GM19372 (cell line): Measurements from ENCODE around the gene IFITM2.
"Not testable (repeated sequence)": the region's sequence is repeated elsewhere in the genome, so short reads cannot be mapped to it uniquely, and the experiment has no call there.

Experiments used
- ATAC-seq: cut with Tn5 transposase; IDR thresholded peaks from one replicate; pipeline ENCODE4 v1.9.1; 2021; ENCODE audit warnings: mild to moderate bottlenecking, low read depth, moderate library complexity; ENCODE audit not compliant: unreplicated experiment

Gene IFITM2

DNA sequence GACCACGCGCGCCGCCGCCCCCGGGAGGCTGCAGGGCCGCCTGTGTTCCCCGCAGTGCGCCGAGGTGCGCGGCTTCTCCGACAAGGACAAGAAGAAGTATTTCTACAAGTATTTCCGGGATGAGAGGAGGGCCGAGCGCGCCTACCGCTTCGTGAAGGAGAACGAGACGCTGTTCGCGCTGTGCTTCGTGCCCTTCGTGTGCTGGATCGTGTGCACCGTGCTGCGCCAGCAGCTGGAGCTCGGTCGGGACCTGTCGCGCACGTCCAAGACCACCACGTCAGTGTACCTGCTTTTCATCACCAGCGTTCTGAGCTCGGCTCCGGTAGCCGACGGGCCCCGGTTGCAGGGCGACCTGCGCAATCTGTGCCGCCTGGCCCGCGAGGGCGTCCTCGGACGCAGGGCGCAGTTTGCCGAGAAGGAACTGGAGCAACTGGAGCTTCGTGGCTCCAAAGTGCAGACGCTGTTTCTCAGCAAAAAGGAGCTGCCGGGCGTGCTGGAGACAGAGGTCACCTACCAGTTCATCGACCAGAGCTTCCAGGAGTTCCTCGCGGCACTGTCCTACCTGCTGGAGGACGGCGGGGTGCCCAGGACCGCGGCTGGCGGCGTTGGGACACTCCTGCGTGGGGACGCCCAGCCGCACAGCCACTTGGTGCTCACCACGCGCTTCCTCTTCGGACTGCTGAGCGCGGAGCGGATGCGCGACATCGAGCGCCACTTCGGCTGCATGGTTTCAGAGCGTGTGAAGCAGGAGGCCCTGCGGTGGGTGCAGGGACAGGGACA is 26.7 kb upstream of the IFITM2 start:
- ATAC-seq, result no peak

DNA sequence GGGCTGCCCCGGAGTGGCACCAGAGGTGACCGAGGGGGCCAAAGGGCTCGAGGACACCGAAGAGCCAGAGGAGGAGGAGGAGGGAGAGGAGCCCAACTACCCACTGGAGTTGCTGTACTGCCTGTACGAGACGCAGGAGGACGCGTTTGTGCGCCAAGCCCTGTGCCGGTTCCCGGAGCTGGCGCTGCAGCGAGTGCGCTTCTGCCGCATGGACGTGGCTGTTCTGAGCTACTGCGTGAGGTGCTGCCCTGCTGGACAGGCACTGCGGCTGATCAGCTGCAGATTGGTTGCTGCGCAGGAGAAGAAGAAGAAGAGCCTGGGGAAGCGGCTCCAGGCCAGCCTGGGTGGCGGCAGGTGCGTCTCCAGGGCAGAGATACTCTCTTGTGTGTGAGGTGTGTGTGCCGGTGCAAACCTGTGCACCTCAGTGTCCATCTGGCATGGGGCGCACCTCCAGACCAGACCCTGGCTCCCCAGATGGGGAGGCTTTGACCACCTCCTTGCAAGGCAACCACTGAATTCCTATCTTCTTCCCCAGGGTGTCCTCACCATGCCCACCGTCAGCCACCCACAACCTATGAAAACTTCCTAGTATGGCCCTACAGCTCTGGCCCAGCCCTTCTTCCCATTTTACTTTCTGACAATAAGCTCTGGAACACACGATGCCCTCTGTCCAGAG is 26.0 kb upstream of the IFITM2 start:
- ATAC-seq, result no peak

DNA sequence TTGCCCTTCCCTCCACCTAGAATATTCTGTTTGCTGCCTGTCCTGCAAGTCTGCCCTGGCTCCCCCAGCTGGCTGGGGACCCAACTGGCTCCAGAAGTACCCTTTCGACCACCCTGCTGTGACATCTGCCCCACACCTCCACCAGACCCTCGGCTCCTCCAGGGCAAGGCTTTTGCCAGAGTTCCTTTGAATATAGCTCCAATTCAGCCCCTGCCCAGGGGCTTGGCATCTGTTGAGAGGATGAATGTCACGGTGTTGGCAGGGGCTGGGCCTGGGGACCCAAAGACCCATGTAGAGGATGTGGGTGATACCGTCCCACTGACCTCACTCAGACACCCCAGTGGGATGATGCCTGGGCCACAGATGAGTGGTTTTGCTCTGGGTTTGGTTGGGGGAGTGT is 25.4 kb upstream of the IFITM2 start:
- no peak for ATAC-seq

DNA sequence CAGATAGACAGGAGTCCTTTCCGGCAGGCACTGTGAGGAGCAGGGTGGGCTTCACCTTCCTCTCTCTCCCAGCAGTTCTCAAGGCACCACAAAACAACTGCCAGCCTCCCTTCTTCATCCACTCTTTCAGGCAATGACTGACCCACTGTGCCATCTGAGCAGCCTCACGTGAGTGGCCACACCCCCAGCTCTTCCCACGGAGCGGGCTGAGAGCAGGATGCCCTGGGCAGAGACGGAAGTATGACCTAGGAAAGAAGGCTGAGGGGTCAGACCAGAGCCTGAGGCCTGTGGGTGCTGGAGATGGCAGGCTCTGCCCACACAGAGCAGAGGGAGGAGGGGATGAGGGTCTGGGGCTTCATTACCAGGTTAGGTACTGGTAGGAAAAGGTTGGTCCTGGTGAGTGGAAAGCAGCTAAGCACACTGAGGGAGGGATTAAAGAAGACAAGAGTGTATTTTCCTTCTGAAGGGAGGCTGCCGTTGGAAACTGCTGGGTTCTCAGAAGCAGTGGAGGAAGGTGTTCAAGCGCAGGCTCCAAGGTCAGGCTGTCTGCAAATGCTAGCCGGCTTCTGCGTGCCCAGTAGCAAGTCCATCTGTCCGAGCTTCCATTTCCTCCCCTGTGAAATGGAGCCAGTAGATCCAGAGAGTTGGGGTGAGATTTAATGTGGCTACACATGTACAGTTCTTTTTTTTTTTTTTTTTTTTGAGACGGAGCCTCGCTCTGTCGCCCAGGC is 24.8 kb upstream of the IFITM2 start:
- no peak for ATAC-seq

DNA sequence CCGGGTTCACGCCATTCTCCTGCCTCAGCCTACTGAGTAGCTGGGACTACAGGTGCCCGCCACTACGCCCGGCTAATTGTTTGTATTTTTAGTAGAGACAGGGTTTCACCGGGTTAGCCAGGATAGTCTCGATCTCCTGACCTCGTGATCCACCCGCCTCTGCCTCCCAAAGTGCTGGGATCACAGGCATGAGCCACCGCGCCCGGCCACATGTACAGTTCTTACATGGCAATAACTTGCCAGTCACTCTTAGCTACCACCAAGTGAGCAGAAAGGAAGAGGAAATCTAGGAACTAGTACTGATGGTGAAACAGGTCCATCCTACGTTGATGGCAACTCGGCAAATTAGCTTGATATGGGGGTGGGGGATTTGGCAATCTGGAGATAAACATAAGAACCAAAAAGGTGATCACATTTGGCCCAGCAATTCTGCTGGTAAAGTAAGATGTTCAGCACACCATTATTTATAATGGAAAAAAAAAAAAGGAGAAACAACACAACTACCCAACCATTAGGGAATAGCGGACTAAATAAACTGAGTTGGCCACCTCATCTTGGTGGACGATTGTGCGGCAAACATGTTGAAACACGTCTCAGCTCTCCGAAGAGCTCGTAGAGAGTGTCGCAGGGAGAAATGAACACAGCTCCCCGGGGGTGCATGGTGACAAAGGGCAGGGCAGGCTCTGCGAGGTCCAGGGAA is 24.1 kb upstream of the IFITM2 start:
- ATAC-seq, result no peak

DNA sequence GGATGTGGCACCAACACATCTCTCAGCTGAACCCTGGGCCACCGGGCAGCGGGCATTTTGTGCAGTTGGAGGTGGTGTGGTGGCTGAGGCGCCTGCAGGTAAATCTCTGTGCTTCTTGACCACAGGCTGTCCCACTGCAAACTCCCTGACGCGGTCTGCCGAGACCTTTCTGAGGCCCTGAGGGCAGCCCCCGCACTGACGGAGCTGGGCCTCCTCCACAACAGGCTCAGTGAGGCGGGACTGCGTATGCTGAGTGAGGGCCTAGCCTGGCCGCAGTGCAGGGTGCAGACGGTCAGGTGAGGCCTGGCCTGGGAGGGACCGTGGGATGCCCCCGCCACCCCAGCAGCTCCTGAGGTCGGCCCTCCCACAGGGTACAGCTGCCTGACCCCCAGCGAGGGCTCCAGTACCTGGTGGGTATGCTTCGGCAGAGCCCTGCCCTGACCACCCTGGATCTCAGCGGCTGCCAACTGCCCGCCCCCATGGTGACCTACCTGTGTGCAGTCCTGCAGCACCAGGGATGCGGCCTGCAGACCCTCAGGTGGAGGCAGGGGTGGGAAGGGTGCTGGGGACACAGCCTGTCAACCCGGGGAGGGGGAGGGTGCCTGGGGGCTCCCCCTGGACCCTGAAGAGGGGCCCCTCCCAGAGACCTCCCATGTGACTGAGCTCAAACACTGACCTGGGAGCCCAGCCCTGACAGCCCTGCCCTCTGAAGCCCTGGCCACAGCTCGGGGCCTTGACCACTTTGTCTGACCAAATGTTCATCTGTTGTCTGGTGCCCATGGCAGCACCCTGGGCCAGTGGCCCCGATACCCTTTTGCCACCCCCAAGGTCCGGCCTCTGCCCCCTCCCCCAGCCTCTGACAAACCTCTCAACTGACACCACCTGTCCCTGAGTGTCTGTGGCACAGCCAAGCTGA is 23.3 kb upstream of the IFITM2 start:
- ATAC-seq, result no peak

DNA sequence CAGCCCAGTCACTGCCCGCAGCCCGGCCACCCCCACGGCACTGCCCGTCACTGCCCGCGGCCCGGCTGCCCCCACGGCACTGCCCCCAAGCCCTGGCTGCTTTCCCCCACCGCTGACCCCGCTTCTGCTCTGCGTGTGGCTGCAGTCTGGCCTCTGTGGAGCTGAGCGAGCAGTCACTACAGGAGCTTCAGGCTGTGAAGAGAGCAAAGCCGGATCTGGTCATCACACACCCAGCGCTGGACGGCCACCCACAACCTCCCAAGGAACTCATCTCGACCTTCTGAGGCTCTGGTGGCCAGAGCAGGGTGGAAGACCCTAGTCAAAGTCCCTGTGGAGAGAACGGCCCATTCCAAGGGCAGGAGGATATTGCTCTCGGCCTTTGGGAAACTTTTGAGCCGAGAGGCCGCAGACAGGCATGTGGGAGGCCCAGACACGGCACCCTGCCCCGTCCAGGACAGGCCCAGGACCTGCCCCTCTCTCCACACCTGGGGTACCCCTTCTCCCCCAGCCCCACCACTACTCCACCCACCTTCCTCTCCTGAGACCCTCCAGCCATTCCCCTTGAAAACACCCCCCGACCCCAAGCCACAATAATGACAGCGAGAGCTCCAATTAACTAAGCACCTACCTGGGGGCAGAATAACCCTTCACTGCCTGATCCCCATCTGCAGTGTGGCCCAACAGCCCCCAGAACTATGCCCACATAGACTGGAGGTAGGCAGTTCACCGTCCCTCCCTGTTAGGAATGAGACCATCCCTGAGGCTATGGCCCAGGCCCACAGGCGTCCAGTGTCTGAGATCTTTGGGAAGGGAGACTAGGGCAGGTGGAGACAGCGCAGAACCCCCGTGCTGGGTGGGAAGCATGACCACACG is 22.4 kb upstream of the IFITM2 start:
- ATAC-seq, result no peak

DNA sequence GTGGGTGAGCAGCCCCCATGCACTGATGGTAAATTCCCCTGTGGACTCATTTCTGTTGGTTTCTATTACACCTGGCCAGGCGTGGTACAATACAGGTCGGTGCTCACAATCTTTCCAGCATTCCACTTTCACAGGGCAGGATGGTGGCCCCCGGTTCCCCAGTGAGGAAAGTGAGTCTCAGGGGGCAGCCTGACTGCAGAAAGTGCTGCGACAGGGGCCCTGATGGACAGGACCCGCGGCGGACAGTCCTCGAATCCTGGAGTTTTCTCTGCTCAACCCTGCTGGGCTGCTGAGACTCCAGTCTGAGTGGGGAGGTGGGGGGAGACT is 21.8 kb upstream of the IFITM2 start:
- ATAC-seq, result no peak

DNA sequence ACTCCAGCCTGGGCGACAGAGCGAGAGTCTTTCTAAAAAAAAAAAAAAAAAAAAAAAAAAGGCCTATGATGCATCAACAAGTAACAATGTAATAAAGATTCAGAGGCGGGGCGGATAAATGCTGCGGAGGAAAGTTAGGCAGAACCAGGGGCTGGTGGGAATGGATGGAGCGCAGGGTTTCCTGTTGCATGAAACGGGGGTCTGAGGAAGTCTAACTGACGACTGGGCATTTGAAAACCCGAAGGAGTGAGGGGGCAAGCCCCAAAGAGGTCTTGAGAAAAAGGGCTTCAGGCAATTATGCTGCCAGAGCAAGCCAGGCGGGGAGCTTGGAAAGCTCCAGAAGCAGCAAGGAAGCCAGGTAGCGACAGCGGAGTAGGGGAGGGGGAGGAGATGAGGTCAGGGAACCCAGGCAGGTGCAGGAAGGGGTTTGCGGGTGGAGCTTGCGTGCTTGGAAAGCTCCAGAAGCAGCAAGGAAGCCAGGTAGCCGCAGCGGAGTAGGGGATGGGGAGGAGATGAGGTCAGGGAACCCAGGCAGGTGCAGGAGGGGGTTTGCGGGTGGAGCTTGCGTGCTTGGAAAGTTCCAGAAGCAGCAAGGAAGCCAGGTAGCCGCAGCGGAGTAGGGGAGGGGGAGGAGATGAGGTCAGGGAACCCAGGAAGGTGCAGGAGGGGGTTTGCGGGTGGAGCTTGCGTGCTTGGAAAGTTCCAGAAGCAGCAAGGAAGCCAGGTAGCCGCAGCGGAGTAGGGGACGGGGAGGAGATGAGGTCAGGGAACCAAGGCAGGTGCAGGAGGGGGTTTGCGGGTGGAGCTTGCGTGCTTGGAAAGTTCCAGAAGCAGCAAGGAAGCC is 20.4 kb upstream of the IFITM2 start:
- ATAC-seq, result not testable (repeated sequence)

DNA sequence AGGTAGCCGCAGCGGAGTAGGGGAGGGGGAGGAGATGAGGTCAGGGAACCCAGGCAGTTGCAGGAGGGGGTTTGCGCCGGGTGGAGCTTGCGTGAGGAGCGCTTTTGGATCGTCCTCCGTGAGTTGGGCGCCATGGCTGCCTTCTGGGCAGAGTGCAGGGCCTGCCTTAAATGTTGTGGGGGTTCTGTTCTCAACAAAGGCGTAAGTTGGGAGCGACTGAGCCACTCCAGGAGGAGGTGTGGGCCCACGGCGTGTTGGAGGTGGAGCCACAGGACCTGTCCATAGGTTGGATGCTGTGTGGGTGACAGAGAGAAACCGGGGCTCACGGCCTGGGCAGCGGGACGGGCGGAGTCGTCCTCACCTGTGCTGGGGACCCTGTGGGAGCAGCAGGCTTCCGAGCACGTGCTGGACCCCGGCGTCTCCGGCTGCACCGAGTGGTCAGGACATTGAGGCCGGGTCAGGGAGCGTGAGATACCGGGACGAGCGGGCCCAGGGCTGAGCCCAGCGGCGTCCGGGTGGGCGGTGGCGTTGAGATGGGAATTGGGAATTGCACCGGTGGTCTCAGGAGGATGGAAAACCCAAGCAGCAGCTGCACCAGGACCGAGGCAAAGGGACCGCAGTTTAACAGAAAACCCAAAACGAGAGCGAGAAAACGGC is 19.7 kb upstream of the IFITM2 start:
- ATAC-seq, result no peak

DNA sequence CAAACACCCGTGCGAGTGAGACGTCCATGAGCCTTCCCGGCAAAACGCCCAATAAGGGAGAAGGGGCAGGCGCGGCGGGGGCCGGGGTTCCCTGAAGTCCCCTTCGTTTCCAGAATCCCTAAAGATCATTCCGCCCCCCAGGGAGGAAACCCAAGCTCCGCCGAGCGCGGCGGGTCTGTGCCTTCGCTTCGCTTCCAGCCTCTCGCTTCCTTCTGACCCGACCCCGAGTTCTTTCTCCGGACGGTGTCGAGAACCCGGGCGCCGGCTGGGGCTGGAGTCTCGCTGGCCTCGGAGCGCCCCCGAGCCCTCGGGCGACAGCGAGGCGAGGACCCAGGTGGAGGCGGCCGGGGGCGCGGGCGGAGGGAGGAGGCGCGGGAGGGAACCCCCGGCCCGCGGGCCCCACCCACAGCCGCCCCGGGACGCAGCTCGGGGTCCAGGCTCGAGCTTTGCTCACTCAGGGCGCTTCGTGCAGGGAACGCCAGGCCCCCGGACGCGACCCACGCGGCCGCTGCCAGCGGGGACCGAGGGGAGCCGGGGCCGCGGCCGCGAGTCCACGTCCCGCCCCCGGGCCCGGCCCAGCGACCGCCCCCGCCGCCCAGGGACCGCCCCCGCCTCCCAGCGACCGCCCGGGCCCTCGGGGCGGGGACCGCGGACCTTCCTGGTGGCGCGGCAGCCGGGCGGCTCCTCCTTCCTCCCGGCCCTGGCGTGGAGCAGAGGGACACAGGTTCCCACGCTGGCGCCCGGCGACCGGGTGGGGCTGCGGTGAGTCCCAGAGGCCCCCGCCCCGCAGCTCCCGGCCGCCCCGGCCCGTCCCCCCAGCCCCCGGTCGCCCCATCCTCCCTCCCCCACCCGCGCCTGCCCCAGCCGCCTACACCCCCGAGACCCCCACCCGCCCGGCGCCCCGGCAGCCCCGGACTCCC is 18.9 kb upstream of the IFITM2 start, which contains the start of gene PGGHG:
TSS of gene PGGHG (plus strand) at position 649 of the 920 bp plus-strand sequence. CDS start 691 bp downstream, outside the sequence.
- ATAC-seq, result no peak

DNA sequence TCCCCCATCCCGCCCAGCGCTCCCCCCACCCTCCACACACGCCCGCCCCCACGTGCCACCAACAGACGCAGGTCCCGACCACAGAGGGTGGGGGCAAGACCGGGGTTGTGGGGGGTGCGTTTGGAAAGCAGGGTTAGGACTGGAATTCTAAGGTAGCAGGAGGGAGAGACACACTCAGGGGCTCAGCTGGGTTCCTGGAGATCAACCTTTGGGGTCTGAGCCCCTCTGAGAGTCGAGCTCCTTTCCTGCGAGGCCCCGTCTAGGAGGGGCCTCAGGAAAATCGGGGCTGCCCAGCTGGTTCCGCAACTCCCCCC is 18.3 kb upstream of the IFITM2 start:
- ATAC-seq, result no peak

DNA sequence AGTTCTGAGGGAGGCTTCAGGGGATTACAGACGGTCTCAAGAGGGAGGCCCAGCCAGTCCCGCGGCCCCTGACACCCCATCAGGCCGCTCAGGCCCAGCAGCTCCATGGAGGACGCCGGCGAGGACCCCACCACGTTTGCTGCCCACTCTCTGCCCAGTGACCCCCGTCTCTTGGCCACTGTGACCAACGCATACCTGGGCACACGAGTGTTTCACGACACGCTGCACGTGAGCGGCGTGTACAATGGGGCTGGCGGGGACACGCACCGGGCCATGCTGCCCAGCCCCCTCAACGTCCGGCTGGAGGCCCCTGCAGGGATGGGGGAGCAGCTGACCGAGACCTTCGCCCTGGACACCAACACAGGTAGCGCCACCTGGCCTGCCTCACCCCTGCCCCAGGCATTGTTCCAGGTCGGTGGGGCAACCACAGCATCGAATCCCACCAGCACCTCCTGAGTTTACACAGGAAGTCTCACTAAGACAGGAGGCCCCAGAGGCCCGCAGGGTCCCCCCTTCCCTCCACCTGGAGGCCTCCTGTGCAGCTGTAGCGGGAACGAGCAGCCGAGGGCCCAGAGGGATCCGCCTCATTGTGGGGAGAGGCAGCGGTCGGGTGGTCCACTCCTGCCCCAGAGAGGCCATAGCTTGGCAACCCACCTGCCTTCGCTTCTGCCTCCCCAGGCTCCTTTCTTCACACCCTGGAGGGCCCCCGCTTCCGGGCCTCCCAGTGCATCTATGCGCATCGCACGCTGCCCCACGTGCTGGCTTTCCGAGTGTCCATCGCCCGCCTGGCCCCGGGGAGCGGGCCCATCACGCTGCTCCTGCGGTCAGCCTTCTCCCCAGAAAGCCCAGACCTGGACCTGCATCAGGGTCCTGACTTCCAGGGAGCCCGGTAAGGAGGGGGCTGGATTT is 17.6 kb upstream of the IFITM2 start:
- ATAC-seq, result no peak

DNA sequence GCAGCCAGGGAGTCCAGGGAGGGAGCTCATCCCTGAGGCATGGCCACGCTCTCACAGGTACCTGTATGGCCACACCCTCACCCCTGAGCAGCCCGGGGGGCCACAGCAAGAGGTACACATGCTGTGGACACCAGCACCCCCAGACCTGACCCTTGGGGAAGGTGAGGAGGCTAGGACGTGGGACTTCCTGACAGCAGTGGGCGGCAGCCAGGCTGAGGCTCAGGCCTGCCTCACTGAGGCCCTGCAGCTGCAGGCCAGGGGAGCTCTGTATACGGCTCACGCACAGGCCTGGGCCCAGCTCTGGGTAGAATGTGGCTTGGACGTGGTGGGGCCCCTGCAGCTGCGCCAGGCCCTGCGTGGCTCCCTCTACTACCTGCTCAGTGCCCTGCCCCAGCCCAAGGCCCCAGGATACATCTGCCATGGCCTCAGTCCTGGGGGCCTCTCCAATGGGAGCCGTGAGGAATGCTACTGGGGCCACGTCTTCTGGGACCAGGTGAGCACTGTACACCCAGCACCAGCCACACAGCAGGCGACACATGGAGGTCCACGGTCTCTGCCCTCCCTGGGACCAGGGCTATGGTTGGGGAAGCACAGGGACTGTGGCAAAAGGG is 16.9 kb upstream of the IFITM2 start:
- ATAC-seq, result no peak
